Measurements from ENCODE around the gene EIF4E1B.

The EIF4E1B gene

GRCh38 chr5:176614805-176615478 lies 15.5 kb upstream of the EIF4E1B start:
- no peak overlapping the region for H2AFZ ChIP-seq
- no peak overlapping the region for H3K9ac ChIP-seq
- no peak overlapping the region for H3K4me2 ChIP-seq (ENCODE audit: low read length)
- no peak overlapping the region for H3K27ac ChIP-seq
- no peaks in the 10 kb centered on the region for H3K9me3 ChIP-seq (ENCODE audit: control insufficient read depth, low read length)
- no peak for TF ChIP-seq CTCF (IDR thresholded peaks at IDR 0.05)
- no peaks in the 10 kb centered on the region for H3K27me3 ChIP-seq (ENCODE audit: control insufficient read depth, insufficient read depth, low read length)
- peaks cover 16% of the 10 kb centered on the region for H3K4me1 ChIP-seq
- no peaks in the 10 kb centered on the region for H3K79me2 ChIP-seq
- no peak overlapping the region for H3K4me3 ChIP-seq (ENCODE audit: low read depth, low read length)
- no peaks in the 10 kb centered on the region for H3K36me3 ChIP-seq (ENCODE audit: control insufficient read depth, insufficient read depth, low read length)

- Histone ChIP-seq H2AFZ (no peak overlapping the region), H3K79me2 (no peaks in the 10 kb centered on the region), H3K27me3 (ENCODE audit: control insufficient read depth, insufficient read depth, low read length) (no peaks in the 10 kb centered on the region), H3K36me3 (ENCODE audit: control insufficient read depth, insufficient read depth, low read length) (no peaks in the 10 kb centered on the region), H3K4me3 (ENCODE audit: low read depth, low read length) (no peak overlapping the region), H3K9ac (no peak overlapping the region), H3K4me2 (ENCODE audit: low read length) (no peak overlapping the region), H3K27ac (no peak overlapping the region), H3K9me3 (ENCODE audit: control insufficient read depth, low read length) (no peaks in the 10 kb centered on the region), H3K4me1 (peaks cover 20% of the 10 kb centered on the region)
- no peak for TF ChIP-seq CTCF (IDR thresholded peaks at IDR 0.05)
Observed at GRCh38 chr5:176616511-176616910, 14.0 kb upstream of the EIF4E1B start.

GRCh38 chr5:176618783-176619182 lies 11.7 kb upstream of the EIF4E1B start:
- peaks cover 15% of the 10 kb centered on the region for H3K4me1 ChIP-seq
- no peak overlapping the region for H3K9ac ChIP-seq
- no peaks in the 10 kb centered on the region for H3K79me2 ChIP-seq
- no peaks in the 10 kb centered on the region for H3K9me3 ChIP-seq (ENCODE audit: control insufficient read depth, low read length)
- no peaks in the 10 kb centered on the region for H3K36me3 ChIP-seq (ENCODE audit: control insufficient read depth, insufficient read depth, low read length)
- peak overlapping the region; percentile 15 for H2AFZ ChIP-seq
- H3K27me3 ChIP-seq (ENCODE audit: control insufficient read depth, insufficient read depth, low read length): no peaks in the 10 kb centered on the region
- H3K27ac ChIP-seq: no peak overlapping the region
- no peak overlapping the region for H3K4me2 ChIP-seq (ENCODE audit: low read length)
- no peak overlapping the region for H3K4me3 ChIP-seq (ENCODE audit: low read depth, low read length)
- TF ChIP-seq CTCF (IDR thresholded peaks at IDR 0.05): no peak

GRCh38 chr5:176619203-176619568 lies 11.3 kb upstream of the EIF4E1B start:
- H3K79me2 ChIP-seq: no peaks in the 10 kb centered on the region
- H3K27ac ChIP-seq: no peak overlapping the region
- H3K4me1 ChIP-seq: peaks cover 11% of the 10 kb centered on the region
- no peaks in the 10 kb centered on the region for H3K9me3 ChIP-seq (ENCODE audit: control insufficient read depth, low read length)
- H3K27me3 ChIP-seq (ENCODE audit: control insufficient read depth, insufficient read depth, low read length): no peaks in the 10 kb centered on the region
- no peak overlapping the region for H3K9ac ChIP-seq
- H3K36me3 ChIP-seq (ENCODE audit: control insufficient read depth, insufficient read depth, low read length): no peaks in the 10 kb centered on the region
- H3K4me2 ChIP-seq (ENCODE audit: low read length): no peak overlapping the region
- H2AFZ ChIP-seq: peak overlapping the region; percentile 49
- no peak overlapping the region for H3K4me3 ChIP-seq (ENCODE audit: low read depth, low read length)
- TF ChIP-seq CTCF (IDR thresholded peaks at IDR 0.05): peak; percentile 27

Measured in parathyroid adenoma (tissue), 2 donors.